HEK293 (cell line): Measurements from ENCODE around the gene RFNG.

Experiments
- CTCF ChIA-PET: fragments of 350-600 bp; formaldehyde crosslinking; extraction: SDS; loops from one replicate; lab custom pipeline; 2021; ENCODE audit warnings: antibody characterized with exemption; lab: Yijun Ruan, JAX
- POLR2A ChIA-PET: fragments of 300-600 bp; formaldehyde crosslinking; extraction: SDS; loops from one replicate; lab custom pipeline; 2020; ENCODE audit warnings: antibody characterized with exemption, inconsistent platforms; lab: Yijun Ruan, JAX
- H3K27ac ChIP-seq: fragments of 200-500 bp; sonication (Bioruptor generic); 2 replicates; pipeline ENCODE4 v1.5.1; 2014; ENCODE audit warnings: low read depth, low read length, control low read depth, inconsistent platforms; ENCODE audit errors: extremely low read depth
- H3K36me3 ChIP-seq, 2 experiments: fragments of 200-500 bp in 1 of 2; sonication (Bioruptor generic) in 1 of 2; 1 replicate in 1 of 2; 2 replicates in 1 of 2; pipeline ENCODE4 v1.5.1; 2014 to 2017; ENCODE audit warnings: inconsistent platforms in 2 of 2, low read length in 2 of 2; ENCODE audit not compliant: control insufficient read depth in 2 of 2, insufficient read depth in 1 of 2
- H3K4me1 ChIP-seq: fragments of 200-500 bp; sonication (Bioruptor generic); 2 replicates; pipeline ENCODE4 v1.5.1; 2014; ENCODE audit warnings: mild to moderate bottlenecking, low read length, inconsistent platforms; ENCODE audit not compliant: control insufficient read depth, insufficient read depth
- H3K4me3 ChIP-seq: 2 replicates; pipeline ENCODE4 v1.5.1; 2011; ENCODE audit warnings: low read depth, mild to moderate bottlenecking, control low read depth, low read length, moderate library complexity
- H3K9me3 ChIP-seq: fragments of 200-500 bp; sonication (Bioruptor generic); 2 replicates; pipeline ENCODE4 v1.5.1; 2014; ENCODE audit warnings: low read depth, low read length, inconsistent platforms; ENCODE audit not compliant: control insufficient read depth, insufficient read depth
- EGR2 ChIP-seq: fragments of 450-650 bp; formaldehyde crosslinking; IDR thresholded peaks from 2 replicates; pipeline ENCODE4 v1.5.1; 2016; ENCODE audit warnings: low read depth, missing biosample characterization, missing genetic modification characterization
- GLI4 ChIP-seq: fragments of 450-650 bp; formaldehyde crosslinking; IDR thresholded peaks from 2 replicates; pipeline ENCODE4 v1.5.1; 2016; ENCODE audit warnings: missing biosample characterization, missing genetic modification characterization
- KLF1 ChIP-seq: fragments of 450-650 bp; formaldehyde crosslinking; IDR thresholded peaks from 2 replicates; pipeline ENCODE4 v1.5.1; 2016; ENCODE audit warnings: missing biosample characterization, missing genetic modification characterization
- RBAK ChIP-seq: fragments of 450-650 bp; formaldehyde crosslinking; IDR thresholded peaks from 2 replicates; pipeline ENCODE4 v1.5.1; 2016; ENCODE audit warnings: missing biosample characterization, missing genetic modification characterization
- SCRT2 ChIP-seq: fragments of 450-650 bp; formaldehyde crosslinking; IDR thresholded peaks from 2 replicates; pipeline ENCODE4 v1.5.1; 2016; ENCODE audit warnings: missing biosample characterization, missing genetic modification characterization
- TCF7L2 ChIP-seq: IDR thresholded peaks from 2 replicates; pipeline ENCODE4 v1.6.1; 2011; ENCODE audit warnings: low read depth, mild to moderate bottlenecking, inconsistent platforms, low read length, moderate library complexity, borderline replicate concordance
- ZBTB48 ChIP-seq: fragments of 450-650 bp; formaldehyde crosslinking; IDR thresholded peaks from 2 replicates; pipeline ENCODE4 v1.5.1; 2016; ENCODE audit warnings: missing biosample characterization, missing genetic modification characterization
- ZFHX2 ChIP-seq: fragments of 450-650 bp; formaldehyde crosslinking; conservative IDR thresholded peaks from 2 replicates; pipeline ENCODE4 v1.5.1; 2016; ENCODE audit warnings: missing biosample characterization, missing genetic modification characterization
- ZFP3 ChIP-seq: fragments of 450-650 bp; formaldehyde crosslinking; IDR thresholded peaks from 2 replicates; pipeline ENCODE4 v1.5.1; 2016; ENCODE audit warnings: low read depth, missing biosample characterization, missing genetic modification characterization
- ZNF133 ChIP-seq: fragments of 450-650 bp; formaldehyde crosslinking; IDR thresholded peaks from 2 replicates; pipeline ENCODE4 v1.5.1; 2016; ENCODE audit warnings: missing biosample characterization, missing genetic modification characterization
- ZNF157 ChIP-seq: fragments of 450-650 bp; formaldehyde crosslinking; IDR thresholded peaks from 2 replicates; pipeline ENCODE4 v1.5.1; 2016; ENCODE audit warnings: missing biosample characterization, missing genetic modification characterization
- ZNF274 ChIP-seq, 2 experiments: fragments of 200-500 bp in 1 of 2; fragments of 450-650 bp in 1 of 2; sonication (Bioruptor generic) in 1 of 2; formaldehyde crosslinking in 1 of 2; IDR thresholded peaks; 2 replicates each; pipeline versions ENCODE4 v1.5.1 to v1.6.1; 2014 to 2016; ENCODE audit warnings: borderline replicate concordance in 1 of 2, inconsistent platforms in 1 of 2, low read length in 1 of 2, missing biosample characterization in 1 of 2, missing genetic modification characterization in 1 of 2
- ZNF510 ChIP-seq: fragments of 450-650 bp; formaldehyde crosslinking; IDR thresholded peaks from 2 replicates; pipeline ENCODE4 v1.5.1; 2018; ENCODE audit warnings: mild to moderate bottlenecking, missing genetic modification characterization, missing biosample characterization; ENCODE audit not compliant: insufficient replicate concordance
- ZNF521 ChIP-seq: fragments of 450-650 bp; formaldehyde crosslinking; IDR thresholded peaks from 2 replicates; pipeline ENCODE4 v1.5.1; 2017; ENCODE audit warnings: missing biosample characterization, mild to moderate bottlenecking, missing genetic modification characterization
- ZNF677 ChIP-seq: fragments of 450-650 bp; IDR thresholded peaks from 2 replicates; pipeline ENCODE4 v1.5.0; 2018; ENCODE audit warnings: missing biosample characterization, mild to moderate bottlenecking, missing genetic modification characterization, moderate library complexity
- ZNF76 ChIP-seq: fragments of 450-650 bp; formaldehyde crosslinking; IDR thresholded peaks from 2 replicates; pipeline ENCODE4; 2016; ENCODE audit warnings: low read depth, missing biosample characterization, missing genetic modification characterization, borderline replicate concordance
- ZNF768 ChIP-seq: fragments of 450-650 bp; formaldehyde crosslinking; IDR thresholded peaks from 2 replicates; pipeline ENCODE4 v1.5.1; 2018; ENCODE audit warnings: missing biosample characterization, mild to moderate bottlenecking, missing genetic modification characterization
- ZSCAN23 ChIP-seq: fragments of 450-650 bp; formaldehyde crosslinking; IDR thresholded peaks from 2 replicates; pipeline ENCODE4 v1.5.1; 2016; ENCODE audit warnings: missing biosample characterization, missing genetic modification characterization
- TF ChIP-seq, protein P1 (sequence below): fragments of 450-650 bp; formaldehyde crosslinking; IDR thresholded peaks from 2 replicates; pipeline ENCODE4 v1.5.1; 2017; ENCODE audit warnings: missing biosample characterization, missing genetic modification characterization
- TF ChIP-seq, protein P2 (sequence below): fragments of 450-650 bp; formaldehyde crosslinking; IDR thresholded peaks from 2 replicates; pipeline ENCODE4 v1.5.1; 2016; ENCODE audit warnings: missing biosample characterization, missing genetic modification characterization
- TF ChIP-seq, protein P3 (sequence below): fragments of 450-650 bp; formaldehyde crosslinking; conservative IDR thresholded peaks from 2 replicates; pipeline ENCODE4 v1.5.1; 2016; ENCODE audit warnings: low read depth, missing biosample characterization, missing genetic modification characterization

Gene RFNG

DNA sequence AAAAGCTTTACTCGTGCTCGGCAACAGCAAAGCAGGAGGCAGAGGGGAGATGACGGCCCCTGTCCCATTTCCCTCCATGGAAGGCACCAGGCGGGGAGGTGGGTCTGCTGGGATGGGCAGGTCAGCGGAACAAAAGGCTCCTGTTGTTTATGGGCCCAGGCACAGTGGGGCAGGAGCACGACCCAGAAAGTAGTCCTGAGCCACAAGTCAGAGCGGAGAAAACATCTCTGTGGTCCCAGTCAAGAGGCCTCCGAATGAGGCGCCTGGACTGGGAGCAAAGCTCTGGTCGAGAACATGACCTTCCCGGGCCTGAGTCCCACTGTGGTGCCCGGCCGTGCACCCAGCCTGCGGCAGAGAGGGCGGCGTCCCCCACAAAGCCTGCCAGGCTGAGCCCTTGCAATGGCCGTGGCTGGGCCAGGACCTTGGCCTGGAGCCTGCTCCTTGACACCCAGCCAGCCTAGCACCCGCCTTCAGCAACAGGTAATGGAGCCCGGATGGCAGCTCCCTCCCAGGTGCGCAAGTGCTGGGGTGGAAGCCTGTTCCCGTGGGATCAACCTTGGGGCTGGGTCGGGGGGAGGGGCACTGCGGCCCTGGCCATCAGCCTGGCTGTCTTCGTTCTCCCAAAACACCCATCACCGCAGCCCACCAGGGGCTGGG lies 3.6 kb downstream of the RFNG start:
- Histone ChIP-seq H3K27ac (no peak overlapping the region), H3K4me3 (no peak overlapping the region), H3K36me3 (peaks cover 0 to 49% of the 10 kb centered on the region in 2 experiments; a peak in 1 of 3 replicates), H3K9me3 (no peaks in the 10 kb centered on the region), H3K4me1 (peaks cover 7% of the 10 kb centered on the region)
- ChIA-PET CTCF (interaction anchor here (0.6 to 1.1 kb wide), 2 partner anchors 18 to 260 kb away, joined by 3 read pairs; no protein-coding TSS in a partner anchor), POLR2A (interaction anchor here (0.5 to 1.1 kb wide), 2 partner anchors 10 to 541 kb away, joined by 4 to 5 read pairs; partner anchors contain the start of gene DCXR)
- TF ChIP-seq ZNF510 (tag by site-specific recombination) (no peak), SCRT2 (peak; percentile 83)

DNA sequence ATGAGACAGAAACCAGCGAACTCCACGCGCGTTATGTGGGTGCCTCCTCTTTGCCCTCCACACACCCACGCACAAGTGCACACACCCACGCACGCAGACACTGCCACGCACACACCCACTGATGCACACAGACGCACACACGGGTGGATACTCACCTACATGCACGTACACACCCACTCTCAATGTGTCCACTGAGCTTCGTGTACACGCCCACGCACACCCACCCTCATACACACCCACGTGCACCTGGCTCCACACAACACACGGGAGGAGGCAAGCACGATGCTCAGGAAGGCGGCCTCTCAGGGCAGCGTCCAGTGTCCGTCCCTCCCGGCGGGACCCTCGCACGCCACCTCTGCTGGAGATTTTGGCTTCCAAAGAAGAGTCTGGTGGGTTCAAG lies 4.2 kb downstream of the RFNG start:
- TF ChIP-seq, protein P1, sequence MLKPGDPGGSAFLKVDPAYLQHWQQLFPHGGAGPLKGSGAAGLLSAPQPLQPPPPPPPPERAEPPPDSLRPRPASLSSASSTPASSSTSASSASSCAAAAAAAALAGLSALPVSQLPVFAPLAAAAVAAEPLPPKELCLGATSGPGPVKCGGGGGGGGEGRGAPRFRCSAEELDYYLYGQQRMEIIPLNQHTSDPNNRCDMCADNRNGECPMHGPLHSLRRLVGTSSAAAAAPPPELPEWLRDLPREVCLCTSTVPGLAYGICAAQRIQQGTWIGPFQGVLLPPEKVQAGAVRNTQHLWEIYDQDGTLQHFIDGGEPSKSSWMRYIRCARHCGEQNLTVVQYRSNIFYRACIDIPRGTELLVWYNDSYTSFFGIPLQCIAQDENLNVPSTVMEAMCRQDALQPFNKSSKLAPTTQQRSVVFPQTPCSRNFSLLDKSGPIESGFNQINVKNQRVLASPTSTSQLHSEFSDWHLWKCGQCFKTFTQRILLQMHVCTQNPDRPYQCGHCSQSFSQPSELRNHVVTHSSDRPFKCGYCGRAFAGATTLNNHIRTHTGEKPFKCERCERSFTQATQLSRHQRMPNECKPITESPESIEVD (tag by site-specific recombination): no peak
- TF ChIP-seq ZFHX2 (peak; percentile 100), TCF7L2 (no peak), ZNF677 (no peak), GLI4 (tag by site-specific recombination) (no peak), EGR2 (tag by site-specific recombination) (peak; percentile 100), RBAK (no peak), ZFP3 (tag by site-specific recombination) (no peak), KLF1 (tag by site-specific recombination) (peak; percentile 91), ZNF274 (IDR thresholded peaks at IDR 0.05; ENCODE audit: low read length) (no peak), ZNF274 (tag by site-specific recombination; IDR thresholded peaks at IDR 0.05; ENCODE audit: borderline replicate concordance) (no peak), ZNF133 (tag by site-specific recombination) (no peak), ZSCAN23 (tag by site-specific recombination) (no peak), ZNF76 (tag by site-specific recombination) (no peak), ZNF157 (no peak), ZNF768 (no peak), ZNF521 (tag by site-specific recombination) (no peak), ZBTB48 (no peak)
- TF ChIP-seq, protein P2, sequence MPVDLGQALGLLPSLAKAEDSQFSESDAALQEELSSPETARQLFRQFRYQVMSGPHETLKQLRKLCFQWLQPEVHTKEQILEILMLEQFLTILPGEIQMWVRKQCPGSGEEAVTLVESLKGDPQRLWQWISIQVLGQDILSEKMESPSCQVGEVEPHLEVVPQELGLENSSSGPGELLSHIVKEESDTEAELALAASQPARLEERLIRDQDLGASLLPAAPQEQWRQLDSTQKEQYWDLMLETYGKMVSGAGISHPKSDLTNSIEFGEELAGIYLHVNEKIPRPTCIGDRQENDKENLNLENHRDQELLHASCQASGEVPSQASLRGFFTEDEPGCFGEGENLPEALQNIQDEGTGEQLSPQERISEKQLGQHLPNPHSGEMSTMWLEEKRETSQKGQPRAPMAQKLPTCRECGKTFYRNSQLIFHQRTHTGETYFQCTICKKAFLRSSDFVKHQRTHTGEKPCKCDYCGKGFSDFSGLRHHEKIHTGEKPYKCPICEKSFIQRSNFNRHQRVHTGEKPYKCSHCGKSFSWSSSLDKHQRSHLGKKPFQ (tag by site-specific recombination): no peak
- TF ChIP-seq, protein P3, sequence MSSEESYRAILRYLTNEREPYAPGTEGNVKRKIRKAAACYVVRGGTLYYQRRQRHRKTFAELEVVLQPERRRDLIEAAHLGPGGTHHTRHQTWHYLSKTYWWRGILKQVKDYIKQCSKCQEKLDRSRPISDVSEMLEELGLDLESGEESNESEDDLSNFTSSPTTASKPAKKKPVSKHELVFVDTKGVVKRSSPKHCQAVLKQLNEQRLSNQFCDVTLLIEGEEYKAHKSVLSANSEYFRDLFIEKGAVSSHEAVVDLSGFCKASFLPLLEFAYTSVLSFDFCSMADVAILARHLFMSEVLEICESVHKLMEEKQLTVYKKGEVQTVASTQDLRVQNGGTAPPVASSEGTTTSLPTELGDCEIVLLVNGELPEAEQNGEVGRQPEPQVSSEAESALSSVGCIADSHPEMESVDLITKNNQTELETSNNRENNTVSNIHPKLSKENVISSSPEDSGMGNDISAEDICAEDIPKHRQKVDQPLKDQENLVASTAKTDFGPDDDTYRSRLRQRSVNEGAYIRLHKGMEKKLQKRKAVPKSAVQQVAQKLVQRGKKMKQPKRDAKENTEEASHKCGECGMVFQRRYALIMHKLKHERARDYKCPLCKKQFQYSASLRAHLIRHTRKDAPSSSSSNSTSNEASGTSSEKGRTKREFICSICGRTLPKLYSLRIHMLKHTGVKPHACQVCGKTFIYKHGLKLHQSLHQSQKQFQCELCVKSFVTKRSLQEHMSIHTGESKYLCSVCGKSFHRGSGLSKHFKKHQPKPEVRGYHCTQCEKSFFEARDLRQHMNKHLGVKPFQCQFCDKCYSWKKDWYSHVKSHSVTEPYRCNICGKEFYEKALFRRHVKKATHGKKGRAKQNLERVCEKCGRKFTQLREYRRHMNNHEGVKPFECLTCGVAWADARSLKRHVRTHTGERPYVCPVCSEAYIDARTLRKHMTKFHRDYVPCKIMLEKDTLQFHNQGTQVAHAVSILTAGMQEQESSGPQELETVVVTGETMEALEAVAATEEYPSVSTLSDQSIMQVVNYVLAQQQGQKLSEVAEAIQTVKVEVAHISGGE (tag by site-specific recombination): no peak
- Histone ChIP-seq H3K36me3 (peaks cover 0 to 49% of the 10 kb centered on the region in 2 experiments; a peak in 1 of 3 replicates), H3K4me1 (peaks cover 3% of the 10 kb centered on the region; the same call in 1 of the 2 replicates), H3K27ac (no peak overlapping the region), H3K9me3 (no peaks in the 10 kb centered on the region), H3K4me3 (no peak overlapping the region)
- ChIA-PET POLR2A (interaction anchor here (0.5 to 1.1 kb wide), 2 partner anchors 10 to 540 kb away, joined by 4 to 5 read pairs; partner anchors contain the start of gene DCXR), CTCF (interaction anchor here (0.6 to 1.1 kb wide), 2 partner anchors 17 to 260 kb away, joined by 3 read pairs; no protein-coding TSS in a partner anchor)
